ENCODE measurements around the gene AATF. TPM values are rescaled to one million over a fixed set of nuclear protein-coding genes. Genes with fewer than 3 reads are reported as not detected.

Gene AATF
- total and polyA plus RNA-seq, 9 donors = 28.5 to 73.6 (median 42.5) TPM

- peaks cover 5% of the 10 kb centered on the region for H3K4me1 ChIP-seq (ENCODE audit: insufficient read depth)
- H3K4me3 ChIP-seq = no peak overlapping the region
- no peaks in the 10 kb centered on the region for H3K36me3 ChIP-seq
- intact Hi-C loops (cut with DNase I) = no loop called here
- TF ChIP-seq EP300 (IDR thresholded peaks at IDR 0.05) (no peak), CTCF (IDR thresholded peaks at IDR 0.05) (no peak), POLR2A (IDR thresholded peaks at IDR 0.05) (no peak)
- no peak overlapping the region for H3K27ac ChIP-seq
- no peak for DNase-seq
- H3K9me3 ChIP-seq = no peaks in the 10 kb centered on the region
- peaks cover 20% of the 10 kb centered on the region for H3K27me3 ChIP-seq
- WGBS, 3 donors = 5% methylated on average over 46 to 57 of the region's 57 CpGs
Measured at GRCh38 chr17:36942019-36942599, 6.6 kb upstream of the AATF start.

- Histone ChIP-seq H3K27me3 (peaks cover 15% of the 10 kb centered on the region), H3K4me3 (no peak overlapping the region), H3K27ac (no peak overlapping the region), H3K4me1 (ENCODE audit: insufficient read depth) (peaks cover 2% of the 10 kb centered on the region), H3K36me3 (no peaks in the 10 kb centered on the region), H3K9me3 (no peaks in the 10 kb centered on the region)
- TF ChIP-seq EP300 (IDR thresholded peaks at IDR 0.05) (no peak), CTCF (IDR thresholded peaks at IDR 0.05) (no peak), POLR2A (IDR thresholded peaks at IDR 0.05) (no peak)
- no peak for DNase-seq
- WGBS, 3 donors = 6 to 8% (median 6%) methylated on average over 47 to 59 of the region's 59 CpGs
- intact Hi-C loops (cut with DNase I) = no loop called here
Measured at GRCh38 chr17:36942631-36943125, 6.1 kb upstream of the AATF start.

- H3K4me1 ChIP-seq (ENCODE audit: insufficient read depth) = peaks cover 2% of the 10 kb centered on the region
- H3K27me3 ChIP-seq = peaks cover 13% of the 10 kb centered on the region
- WGBS, 3 donors = 20 to 26% (median 20%) methylated on average over 44 of the region's 44 CpGs
- H3K9me3 ChIP-seq = no peaks in the 10 kb centered on the region
- TF ChIP-seq CTCF (IDR thresholded peaks at IDR 0.05) (no peak), EP300 (IDR thresholded peaks at IDR 0.05) (no peak), POLR2A (IDR thresholded peaks at IDR 0.05) (no peak)
- intact Hi-C loops (cut with DNase I) = no loop called here
- no peak for DNase-seq
- no peak overlapping the region for H3K27ac ChIP-seq
- H3K4me3 ChIP-seq = no peak overlapping the region
- H3K36me3 ChIP-seq = no peaks in the 10 kb centered on the region
Measured at GRCh38 chr17:36943250-36944191, 5.2 kb upstream of the AATF start.

- Histone ChIP-seq H3K27ac (no peak overlapping the region), H3K9me3 (no peaks in the 10 kb centered on the region), H3K36me3 (no peaks in the 10 kb centered on the region), H3K4me1 (ENCODE audit: insufficient read depth) (peaks cover 2% of the 10 kb centered on the region), H3K27me3 (peaks cover 6% of the 10 kb centered on the region), H3K4me3 (no peak overlapping the region)
- no peak for DNase-seq
- TF ChIP-seq EP300 (IDR thresholded peaks at IDR 0.05) (no peak), CTCF (IDR thresholded peaks at IDR 0.05) (no peak), POLR2A (IDR thresholded peaks at IDR 0.05) (no peak)
- WGBS, 3 donors = 5 to 7% (median 7%) methylated on average over 1 of the region's 1 CpG
- intact Hi-C loops (cut with DNase I) = no loop called here
Measured at GRCh38 chr17:36944553-36944952, 4.2 kb upstream of the AATF start.

All from ovary (tissue), 9 donors.